ENCODE measurements around the gene YES1. TPM values are rescaled to one million over a fixed set of nuclear protein-coding genes. Genes with fewer than 3 reads are reported as not detected.
"Not testable (repeated sequence)": the region's sequence is repeated elsewhere in the genome, so short reads cannot be mapped to it uniquely, and the experiment has no call there.

YES1 gene
- polyA plus RNA-seq, 1 donor (not counting 4 experiments of a cell fraction or from before 2014, with no cell fraction given), result 22.9 TPM

DNA sequence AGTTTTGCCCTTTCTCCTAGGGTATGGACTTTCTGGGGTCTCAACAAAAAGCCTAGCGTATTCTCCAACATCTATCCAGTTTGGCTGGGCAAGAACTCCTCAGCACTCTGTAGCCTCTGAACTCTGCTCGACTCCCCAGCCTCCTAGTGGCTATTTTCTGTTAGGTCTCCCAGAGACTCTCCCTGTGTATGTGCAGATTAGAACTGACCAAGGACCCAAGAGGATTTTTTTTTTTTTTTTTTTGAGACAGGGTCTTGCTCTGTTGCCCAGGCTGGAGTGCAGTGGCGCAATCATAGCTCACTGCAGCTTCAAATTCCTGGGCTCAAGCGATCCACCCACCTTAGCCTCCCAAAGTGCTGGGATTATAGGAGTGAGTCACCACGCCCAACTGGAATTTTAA, 81.9 kb downstream of the YES1 start:
- FAIRE-seq; H3K4me1 ChIP-seq (ENCODE audit: control insufficient read depth, extremely low read depth, insufficient read depth, low read length); DNase-seq (ENCODE audit: low read depth, low spot score); H2AFZ ChIP-seq (ENCODE audit: control insufficient read depth, low read length); H3K4me3 ChIP-seq (ENCODE audit: control insufficient read depth in 2 of 3, extremely low read depth in 1 of 3, insufficient read depth in 2 of 3, low read depth in 1 of 3, low read length in 3 of 3); H3K27ac ChIP-seq (ENCODE audit: control insufficient read depth, insufficient read depth, low read length); H3K4me2 ChIP-seq (ENCODE audit: control insufficient read depth, extremely low read depth, insufficient read depth, low read depth, low read length); dilution Hi-C loops (cut with MboI; ENCODE audit: extremely low pct_ligation_motif_present, low sequenced_read_pairs); H3K9me3 ChIP-seq (ENCODE audit: control insufficient read depth, low read depth, low read length); H3K36me3 ChIP-seq (ENCODE audit: control insufficient read depth in 2 of 2, extremely low read depth in 1 of 2, insufficient read depth in 2 of 2, low read length in 2 of 2); H3K79me2 ChIP-seq (ENCODE audit: control insufficient read depth, insufficient read depth, low read length); H3K9ac ChIP-seq (ENCODE audit: control insufficient read depth, extremely low read depth, insufficient read depth, low read length); H3K9me1 ChIP-seq (ENCODE audit: control insufficient read depth, extremely low read depth, insufficient read depth, low read length); H3K27me3 ChIP-seq (ENCODE audit: control insufficient read depth, extremely low read depth, insufficient read depth, low read length); H4K20me1 ChIP-seq (ENCODE audit: control insufficient read depth, extremely low read depth, insufficient read depth, low read length): not testable (repeated sequence)
- TF ChIP-seq, protein P1, sequence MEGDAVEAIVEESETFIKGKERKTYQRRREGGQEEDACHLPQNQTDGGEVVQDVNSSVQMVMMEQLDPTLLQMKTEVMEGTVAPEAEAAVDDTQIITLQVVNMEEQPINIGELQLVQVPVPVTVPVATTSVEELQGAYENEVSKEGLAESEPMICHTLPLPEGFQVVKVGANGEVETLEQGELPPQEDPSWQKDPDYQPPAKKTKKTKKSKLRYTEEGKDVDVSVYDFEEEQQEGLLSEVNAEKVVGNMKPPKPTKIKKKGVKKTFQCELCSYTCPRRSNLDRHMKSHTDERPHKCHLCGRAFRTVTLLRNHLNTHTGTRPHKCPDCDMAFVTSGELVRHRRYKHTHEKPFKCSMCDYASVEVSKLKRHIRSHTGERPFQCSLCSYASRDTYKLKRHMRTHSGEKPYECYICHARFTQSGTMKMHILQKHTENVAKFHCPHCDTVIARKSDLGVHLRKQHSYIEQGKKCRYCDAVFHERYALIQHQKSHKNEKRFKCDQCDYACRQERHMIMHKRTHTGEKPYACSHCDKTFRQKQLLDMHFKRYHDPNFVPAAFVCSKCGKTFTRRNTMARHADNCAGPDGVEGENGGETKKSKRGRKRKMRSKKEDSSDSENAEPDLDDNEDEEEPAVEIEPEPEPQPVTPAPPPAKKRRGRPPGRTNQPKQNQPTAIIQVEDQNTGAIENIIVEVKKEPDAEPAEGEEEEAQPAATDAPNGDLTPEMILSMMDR (optimal IDR thresholded peaks at IDR 0.05 in 1 of 3, IDR thresholded peaks at IDR 0.05 in 1 of 3, conservative IDR thresholded peaks at IDR 0.05 in 1 of 3; ENCODE audit: extremely low read depth in 1 of 3, insufficient read depth in 2 of 3, low read length in 3 of 3), result peak; percentile 9 to 25 (median 14)

DNA sequence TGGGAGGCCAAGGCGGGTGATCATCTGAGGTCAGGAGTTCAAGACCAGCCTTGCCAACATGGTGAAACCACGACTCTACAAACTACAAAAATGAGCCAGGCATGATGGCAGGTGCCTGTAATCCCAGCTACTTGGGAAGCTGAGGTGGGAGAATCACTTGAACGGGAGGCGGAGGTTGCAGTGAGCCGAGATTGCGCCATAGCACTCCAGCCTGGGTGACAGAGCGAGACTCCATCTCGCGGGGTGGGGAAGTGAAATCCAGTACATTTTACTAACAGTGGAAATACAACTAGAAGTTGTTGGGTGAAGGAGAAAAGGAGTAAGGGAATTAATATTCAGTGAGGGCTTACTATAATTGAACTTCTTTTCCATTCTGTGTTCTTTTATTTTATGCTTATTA, 86.4 kb downstream of the YES1 start:
- H3K4me1 ChIP-seq (ENCODE audit: control insufficient read depth, extremely low read depth, insufficient read depth, low read length), result no peaks in the 10 kb centered on the region
- H3K79me2 ChIP-seq (ENCODE audit: control insufficient read depth, insufficient read depth, low read length), result no peaks in the 10 kb centered on the region
- FAIRE-seq, result no peak
- no peak overlapping the region for H2AFZ ChIP-seq (ENCODE audit: control insufficient read depth, low read length)
- H3K9ac ChIP-seq (ENCODE audit: control insufficient read depth, extremely low read depth, insufficient read depth, low read length), result no peak overlapping the region
- no peaks in the 10 kb centered on the region for H3K36me3 ChIP-seq (ENCODE audit: control insufficient read depth in 2 of 2, extremely low read depth in 1 of 2, insufficient read depth in 2 of 2, low read length in 2 of 2)
- H3K9me1 ChIP-seq (ENCODE audit: control insufficient read depth, extremely low read depth, insufficient read depth, low read length), result no peaks in the 10 kb centered on the region
- H4K20me1 ChIP-seq (ENCODE audit: control insufficient read depth, extremely low read depth, insufficient read depth, low read length), result no peaks in the 10 kb centered on the region
- no peak for DNase-seq (ENCODE audit: low read depth, low spot score)
- no peak overlapping the region for H3K4me2 ChIP-seq (ENCODE audit: control insufficient read depth, extremely low read depth, insufficient read depth, low read depth, low read length)
- TF ChIP-seq EZH2 (IDR thresholded peaks at IDR 0.05; ENCODE audit: low read length), result no peak
- TF ChIP-seq, protein P1 (optimal IDR thresholded peaks at IDR 0.05 in 1 of 3, IDR thresholded peaks at IDR 0.05 in 1 of 3, conservative IDR thresholded peaks at IDR 0.05 in 1 of 3; ENCODE audit: extremely low read depth in 1 of 3, insufficient read depth in 2 of 3, low read length in 3 of 3), result no peak
- H3K4me3 ChIP-seq (ENCODE audit: control insufficient read depth in 2 of 3, extremely low read depth in 1 of 3, insufficient read depth in 2 of 3, low read depth in 1 of 3, low read length in 3 of 3), result no peak overlapping the region
- no peaks in the 10 kb centered on the region for H3K27me3 ChIP-seq (ENCODE audit: control insufficient read depth, extremely low read depth, insufficient read depth, low read length)
- dilution Hi-C loops (cut with MboI; ENCODE audit: extremely low pct_ligation_motif_present, low sequenced_read_pairs), result no loop called here
- H3K27ac ChIP-seq (ENCODE audit: control insufficient read depth, insufficient read depth, low read length), result no peak overlapping the region
- H3K9me3 ChIP-seq (ENCODE audit: control insufficient read depth, low read depth, low read length), result no peaks in the 10 kb centered on the region

Measured in keratinocyte (primary cell).